Testis (tissue), 2 donors: ENCODE measurements around the gene NAXD.

Experiments
- CTCF ChIP-seq, 3 experiments: fragments of 450-650 bp in 2 of 3; fragments of 200-600 bp in 1 of 3; sonication (generic) in 1 of 3; IDR thresholded peaks; one replicate each; pipeline ENCODE4 v1.5.1; 2016 to 2019; ENCODE audit warnings: antibody characterized with exemption in 3 of 3, mild to moderate bottlenecking in 2 of 3, moderate library complexity in 1 of 3
- POLR2A ChIP-seq: fragments of 450-650 bp; IDR thresholded peaks from one replicate; pipeline ENCODE4 v1.6.1; 2017; ENCODE audit warnings: antibody characterized with exemption, mild to moderate bottlenecking, moderate library complexity

GRCh38 chr13:110568612-110569011 lies 46.7 kb upstream of the NAXD start:
- TF ChIP-seq CTCF (IDR thresholded peaks at IDR 0.05) (no peak), POLR2A (no peak)
